Transverse colon (tissue), 4 donors: ENCODE results near the gene ALS2. TPM values are rescaled to one million over a fixed set of nuclear protein-coding genes. Genes with fewer than 3 reads are reported as not detected.

Experiments used
- DNase-seq: peaks from one replicate; pipeline ENCODE4 v3.0.0-alpha.2; 2019
- H3K27ac ChIP-seq, 4 donors: fragments of 200-600 bp; sonication (generic); 2 replicates each; pipeline ENCODE4 v1.5.1; 2016 to 2018; ENCODE audit warnings: inconsistent platforms in 4 of 4
- H3K27me3 ChIP-seq: fragments of 200-600 bp; sonication (generic); 2 replicates; pipeline ENCODE4 v1.5.1; 2017; ENCODE audit warnings: inconsistent platforms
- H3K36me3 ChIP-seq, 4 donors: fragments of 200-600 bp; sonication (generic); 2 replicates each; pipeline ENCODE4 v1.5.1; 2017 to 2019; ENCODE audit warnings: inconsistent platforms in 4 of 4
- H3K4me1 ChIP-seq, 4 donors: fragments of 200-600 bp; sonication (generic); 2 replicates each; pipeline ENCODE4 v1.5.1; 2017 to 2020; ENCODE audit warnings: inconsistent platforms in 4 of 4
- H3K4me3 ChIP-seq, 4 donors: fragments of 200-600 bp; sonication (generic); 1 replicate in 1 of 4; 2 replicates in 3 of 4; pipeline versions ENCODE4 v1.5.1 to v1.6.1; 2017 to 2019; ENCODE audit warnings: inconsistent platforms in 4 of 4
- H3K9me3 ChIP-seq, 2 donors: fragments of 200-600 bp; sonication (generic); 2 replicates each; pipeline ENCODE4 v1.5.1; 2017 to 2019; ENCODE audit warnings: inconsistent platforms in 2 of 2
- EP300 ChIP-seq: sonication (generic); formaldehyde crosslinking; IDR thresholded peaks from one replicate; pipeline ENCODE4 v1.6.1; 2017; ENCODE audit warnings: antibody characterized with exemption, low read depth
- POLR2A ChIP-seq: fragments of 450-650 bp; IDR thresholded peaks from one replicate; pipeline ENCODE4 v1.6.1; 2016; ENCODE audit warnings: antibody characterized with exemption, mild to moderate bottlenecking, moderate library complexity
- POLR2AphosphoS5 ChIP-seq, 3 donors: sonication (generic); formaldehyde crosslinking; IDR thresholded peaks; one replicate each; pipeline ENCODE4 v1.6.1; 2016; ENCODE audit warnings: antibody characterized with exemption in 3 of 3
- WGBS, 2 donors: methylation state at CpG; one replicate each; pipeline ENCODE4 v1.1.5; 2018; ENCODE audit warnings: low coverage in 1 of 2; 5-methylcytosine and 5-hydroxymethylcytosine counted together
- in situ Hi-C, 4 donors: fragments of 200-750 bp; cut with MboI; loops; one replicate each; pipeline versions ENCODE4 v1.15.0 to v1.15.1; 2017; ENCODE audit warnings: low sequenced_read_pairs in 3 of 4, low pct_ligation_motif_present in 1 of 4, low pct_unique_long_range_greater_than_20kb in 1 of 4
- intact Hi-C: fragments of 100-400 bp; cut with DNase I; formaldehyde crosslinking; loops from one replicate; pipeline ENCODE4 v1.15.1; 2023; ENCODE audit warnings: low total_unique reads
- total RNA-seq, 4 donors: library from RNA; depleted of rRNA; stranded (reverse); fragments of >200 nt; gene quantifications; one replicate each; pipeline ENCODE4 v1.1.0, GENCODE V29; 2016
- TF ChIP-seq, protein P1 (sequence below), 5 experiments: fragments of 200-600 bp in 3 of 5; fragments of 450-650 bp in 2 of 5; sonication (generic) in 3 of 5; IDR thresholded peaks; 1 replicate in 2 of 5; 2 replicates in 3 of 5; pipeline ENCODE4 v1.5.1; 2016 to 2017; ENCODE audit warnings: antibody characterized with exemption in 5 of 5, inconsistent platforms in 3 of 5, mild to moderate bottlenecking in 2 of 5, moderate library complexity in 1 of 5

Gene ALS2
- total RNA-seq, 4 donors from 2014 or later: 7.9 to 61.1 (median 8.9) TPM

DNA sequence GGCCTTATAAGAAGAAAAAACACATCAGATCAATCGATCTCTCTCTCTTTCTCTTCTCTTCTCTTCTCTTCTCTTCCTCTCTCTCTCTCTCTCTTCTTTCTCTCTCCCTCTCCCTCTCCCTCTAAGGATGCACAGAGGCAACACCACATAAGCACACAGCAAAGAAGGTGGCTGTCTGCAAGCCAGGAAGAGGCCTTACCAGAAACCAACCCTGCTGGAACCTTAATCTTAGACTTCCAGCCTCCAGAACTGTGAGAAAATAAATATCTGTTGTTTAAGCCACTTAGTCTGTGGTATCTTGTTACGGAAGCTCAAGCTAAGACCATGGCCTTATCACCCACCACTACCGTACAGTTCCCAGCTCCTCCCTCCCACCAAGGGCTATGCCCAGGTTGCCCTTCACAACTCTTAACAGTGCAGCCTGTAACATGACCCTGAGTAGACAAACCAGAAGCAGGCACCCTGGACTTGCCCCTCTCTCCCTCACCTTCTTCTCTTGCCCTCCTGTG lies 112.3 kb downstream of the ALS2 start:
- 74 to 75% methylated on average over 2 to 3 of the region's 3 CpGs for WGBS, 2 donors

DNA sequence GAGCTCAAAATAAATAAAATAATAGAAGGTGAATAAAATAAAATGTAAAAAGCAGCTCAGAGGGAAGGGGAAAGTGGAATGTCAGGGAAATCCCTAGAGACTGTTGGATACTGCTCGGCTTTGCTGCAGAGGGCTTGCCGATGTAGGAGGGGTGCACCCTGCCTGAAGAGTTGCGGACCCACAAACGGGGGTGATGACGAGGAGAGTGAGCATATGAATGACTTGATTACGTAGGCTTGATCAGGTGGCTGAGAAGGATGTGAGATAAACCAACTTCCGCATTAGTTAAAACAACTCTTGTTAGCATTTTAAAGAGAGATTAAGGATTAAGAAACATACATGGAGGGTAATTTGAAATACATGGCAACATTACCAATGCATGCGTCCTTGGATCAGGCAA lies 116.4 kb downstream of the ALS2 start:
- Histone ChIP-seq H3K36me3 (no peaks in the 10 kb centered on the region), H3K9me3 (no peaks in the 10 kb centered on the region), H3K4me3 (no peak overlapping the region), H3K27ac (no peak overlapping the region), H3K27me3 (no peaks in the 10 kb centered on the region), H3K4me1 (no peaks in the 10 kb centered on the region)
- in situ Hi-C loops (no loop called here), intact Hi-C loops (no loop called here)
- no peak for DNase-seq
- TF ChIP-seq EP300: no peak
- no peak for TF ChIP-seq POLR2AphosphoS5 (IDR thresholded peaks at IDR 0.05)
- TF ChIP-seq POLR2A: no peak
- TF ChIP-seq, protein P1, sequence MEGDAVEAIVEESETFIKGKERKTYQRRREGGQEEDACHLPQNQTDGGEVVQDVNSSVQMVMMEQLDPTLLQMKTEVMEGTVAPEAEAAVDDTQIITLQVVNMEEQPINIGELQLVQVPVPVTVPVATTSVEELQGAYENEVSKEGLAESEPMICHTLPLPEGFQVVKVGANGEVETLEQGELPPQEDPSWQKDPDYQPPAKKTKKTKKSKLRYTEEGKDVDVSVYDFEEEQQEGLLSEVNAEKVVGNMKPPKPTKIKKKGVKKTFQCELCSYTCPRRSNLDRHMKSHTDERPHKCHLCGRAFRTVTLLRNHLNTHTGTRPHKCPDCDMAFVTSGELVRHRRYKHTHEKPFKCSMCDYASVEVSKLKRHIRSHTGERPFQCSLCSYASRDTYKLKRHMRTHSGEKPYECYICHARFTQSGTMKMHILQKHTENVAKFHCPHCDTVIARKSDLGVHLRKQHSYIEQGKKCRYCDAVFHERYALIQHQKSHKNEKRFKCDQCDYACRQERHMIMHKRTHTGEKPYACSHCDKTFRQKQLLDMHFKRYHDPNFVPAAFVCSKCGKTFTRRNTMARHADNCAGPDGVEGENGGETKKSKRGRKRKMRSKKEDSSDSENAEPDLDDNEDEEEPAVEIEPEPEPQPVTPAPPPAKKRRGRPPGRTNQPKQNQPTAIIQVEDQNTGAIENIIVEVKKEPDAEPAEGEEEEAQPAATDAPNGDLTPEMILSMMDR (IDR thresholded peaks at IDR 0.05): no peak
- WGBS, 2 donors: 85% methylated on average over 8 of the region's 8 CpGs

More for the DNA sequence above, 112.3 kb downstream of the ALS2 start:
- DNase-seq: no peak
- intact Hi-C loops (no loop called here), in situ Hi-C loops (no loop called here)
- Histone ChIP-seq H3K9me3 (no peaks in the 10 kb centered on the region), H3K4me3 (no peak overlapping the region), H3K27me3 (no peaks in the 10 kb centered on the region), H3K36me3 (no peaks in the 10 kb centered on the region), H3K4me1 (no peaks in the 10 kb centered on the region), H3K27ac (no peak overlapping the region)
- TF ChIP-seq, protein P1 (IDR thresholded peaks at IDR 0.05): no peak
- TF ChIP-seq POLR2A (no peak), POLR2AphosphoS5 (IDR thresholded peaks at IDR 0.05) (no peak), EP300 (no peak)

DNA sequence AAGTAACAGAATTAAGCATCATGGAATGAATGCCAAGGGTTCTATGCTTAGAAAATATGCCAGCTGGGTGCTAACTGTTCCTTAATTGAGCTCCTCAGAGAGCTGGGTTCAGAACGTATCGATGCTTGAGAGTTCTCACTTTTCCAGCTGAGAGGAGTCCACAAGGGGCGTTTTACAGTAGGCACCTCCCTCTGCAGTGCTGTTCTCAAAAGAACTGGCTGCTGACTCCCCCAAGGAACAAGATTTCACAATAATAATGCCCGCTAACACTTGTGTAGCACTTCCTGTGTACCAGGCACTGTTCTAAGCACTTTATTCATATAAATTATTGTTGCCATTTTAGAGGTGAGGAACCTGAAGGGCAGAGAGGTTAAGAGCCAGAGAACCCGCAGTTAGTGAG lies 119.4 kb downstream of the ALS2 start:
- Histone ChIP-seq H3K27me3 (no peaks in the 10 kb centered on the region), H3K4me3 (no peak overlapping the region), H3K9me3 (no peaks in the 10 kb centered on the region), H3K36me3 (no peaks in the 10 kb centered on the region), H3K27ac (no peak overlapping the region), H3K4me1 (no peaks in the 10 kb centered on the region)
- DNase-seq: no peak
- intact Hi-C loops (no loop called here), in situ Hi-C loops (no loop called here)
- WGBS, 2 donors: 56 to 80% methylated on average over 1 to 5 of the region's 5 CpGs
- TF ChIP-seq POLR2AphosphoS5 (IDR thresholded peaks at IDR 0.05) (no peak), EP300 (no peak), POLR2A (no peak)
- TF ChIP-seq, protein P1 (IDR thresholded peaks at IDR 0.05): no peak

DNA sequence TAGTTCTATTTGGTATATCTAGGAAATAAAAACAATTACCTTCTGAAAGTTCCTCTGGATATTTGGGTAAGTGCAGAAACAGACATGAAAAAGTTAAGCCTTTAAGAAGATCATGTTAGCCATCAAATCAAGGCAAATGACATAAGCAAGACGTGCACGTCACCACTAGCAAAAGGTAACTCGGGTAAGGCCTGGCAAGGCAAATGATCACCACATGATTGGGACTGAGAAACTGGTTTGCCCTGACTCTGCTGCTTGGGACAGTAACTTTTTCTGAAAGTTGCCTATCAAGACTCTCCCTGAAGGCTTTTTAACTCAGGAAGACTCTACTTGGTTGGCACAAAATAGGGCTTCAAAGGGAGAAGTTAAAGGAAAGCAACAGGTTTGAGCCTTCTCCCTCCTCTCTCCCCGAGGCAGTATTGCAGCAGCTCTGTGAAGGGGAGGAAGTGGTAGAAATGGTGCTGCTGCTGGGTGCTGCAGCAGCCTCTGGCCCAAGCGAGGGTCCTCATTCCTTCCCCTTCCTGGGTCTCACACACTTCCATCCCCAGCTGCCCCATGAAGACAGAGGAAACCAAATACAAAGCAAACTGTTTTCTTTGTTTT lies 120.3 kb downstream of the ALS2 start:
- TF ChIP-seq POLR2AphosphoS5 (IDR thresholded peaks at IDR 0.05): no peak
- TF ChIP-seq POLR2A: no peak
- TF ChIP-seq, protein P1 (IDR thresholded peaks at IDR 0.05): no peak
- no peak for TF ChIP-seq EP300
- Histone ChIP-seq H3K9me3 (no peaks in the 10 kb centered on the region), H3K4me3 (no peak overlapping the region), H3K27ac (no peak overlapping the region), H3K27me3 (no peaks in the 10 kb centered on the region), H3K4me1 (no peaks in the 10 kb centered on the region), H3K36me3 (no peaks in the 10 kb centered on the region)
- in situ Hi-C loops (no loop called here), intact Hi-C loops (no loop called here)
- 65 to 83% methylated on average over 3 to 5 of the region's 5 CpGs for WGBS, 2 donors
- no peak for DNase-seq
